GM23248 (cell line): ENCODE results near the gene HACL1.

Experiments
- EZH2 ChIP-seq: fragments of 200-600 bp; sonication (generic); IDR thresholded peaks from 2 replicates; pipeline ENCODE4 v1.6.1; 2018; ENCODE audit warnings: antibody characterized with exemption, mild to moderate bottlenecking; ENCODE audit not compliant: insufficient read depth, poor library complexity, severe bottlenecking
- EZH2phosphoT487 ChIP-seq: fragments of 200-600 bp; sonication (generic); IDR thresholded peaks from 2 replicates; pipeline ENCODE4 v1.6.1; 2018; ENCODE audit warnings: antibody characterized with exemption, moderate library complexity, mild to moderate bottlenecking, low read depth; ENCODE audit not compliant: insufficient read depth

DNA sequence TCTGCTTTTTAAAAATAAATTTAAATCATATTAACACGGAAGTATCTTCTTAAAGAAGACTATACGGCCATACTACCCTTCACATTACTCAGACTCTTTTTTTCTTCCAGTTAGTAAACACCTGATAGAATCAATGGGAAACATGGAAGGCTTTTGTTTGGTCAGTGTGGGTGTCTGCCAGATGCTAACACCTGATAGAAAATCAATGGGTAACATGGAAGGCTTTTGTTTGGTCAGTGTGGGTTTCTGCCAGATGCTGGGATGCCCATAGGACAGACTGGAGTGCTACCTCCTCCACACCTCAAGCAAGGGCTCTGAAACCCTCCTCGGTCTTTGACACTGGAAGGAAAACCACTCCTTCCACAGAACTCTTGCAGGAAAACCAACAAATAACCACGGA, 29.2 kb downstream of the HACL1 start:
- TF ChIP-seq EZH2: no peak
- no peak for TF ChIP-seq EZH2phosphoT487
